Measurements from ENCODE around the gene HADHB. TPM values are rescaled to one million over a fixed set of nuclear protein-coding genes. Genes with fewer than 3 reads are reported as not detected.
A peak's percentile ranks its signal among the peaks of the same experiment; 100 is the strongest.
"Not testable (repeated sequence)": the region's sequence is repeated elsewhere in the genome, so short reads cannot be mapped to it uniquely, and the experiment has no call there.

The HADHB gene
- total RNA-seq, 1 donor from 2014 or later: 1,332 TPM

GRCh38 chr2:26330114-26330549, 85.4 kb downstream of the HADHB start:
- peak; percentile 91 for TF ChIP-seq CTCF (IDR thresholded peaks at IDR 0.05; ENCODE audit: borderline replicate concordance)
- intact Hi-C loops (cut with micrococcal nuclease): no loop called here
- Histone ChIP-seq H3K27me3 (ENCODE audit: low read depth) (no peaks in the 10 kb centered on the region), H3K4me1 (no peaks in the 10 kb centered on the region), H3K4me3 (no peak overlapping the region), H3K36me3 (no peaks in the 10 kb centered on the region), H3K9me3 (replicated peaks) (no peaks in the 10 kb centered on the region), H3K27ac (replicated peaks) (no peak overlapping the region)
- peak; percentile 86 for DNase-seq

GRCh38 chr2:26330604-26331003, 85.9 kb downstream of the HADHB start:
- Histone ChIP-seq H3K4me3 (no peak overlapping the region), H3K27ac (replicated peaks) (no peak overlapping the region), H3K27me3 (ENCODE audit: low read depth) (no peaks in the 10 kb centered on the region), H3K36me3 (no peaks in the 10 kb centered on the region), H3K4me1 (no peaks in the 10 kb centered on the region), H3K9me3 (replicated peaks) (no peaks in the 10 kb centered on the region)
- no peak for DNase-seq
- TF ChIP-seq CTCF (IDR thresholded peaks at IDR 0.05; ENCODE audit: borderline replicate concordance): no peak
- intact Hi-C loops (cut with micrococcal nuclease): no loop called here

GRCh38 chr2:26331321-26331720, 86.6 kb downstream of the HADHB start:
- H3K27me3 ChIP-seq (ENCODE audit: low read depth); DNase-seq; H3K36me3 ChIP-seq; H3K9me3 ChIP-seq (replicated peaks); H3K4me3 ChIP-seq; H3K27ac ChIP-seq (replicated peaks); H3K4me1 ChIP-seq; intact Hi-C loops (cut with micrococcal nuclease): not testable (repeated sequence)

- intact Hi-C loops (cut with micrococcal nuclease): no loop called here
- no peak for TF ChIP-seq CTCF (IDR thresholded peaks at IDR 0.05; ENCODE audit: borderline replicate concordance)
- no peaks in the 10 kb centered on the region for H3K4me1 ChIP-seq
- no peaks in the 10 kb centered on the region for H3K36me3 ChIP-seq
- no peak overlapping the region for H3K4me3 ChIP-seq
- H3K27ac ChIP-seq (replicated peaks): no peak overlapping the region
- no peak for DNase-seq
- H3K9me3 ChIP-seq (replicated peaks): no peaks in the 10 kb centered on the region
- H3K27me3 ChIP-seq (ENCODE audit: low read depth): no peaks in the 10 kb centered on the region
These were observed 88.6 kb downstream of the HADHB start for GRCh38 chr2:26333293-26333692.

DNA sequence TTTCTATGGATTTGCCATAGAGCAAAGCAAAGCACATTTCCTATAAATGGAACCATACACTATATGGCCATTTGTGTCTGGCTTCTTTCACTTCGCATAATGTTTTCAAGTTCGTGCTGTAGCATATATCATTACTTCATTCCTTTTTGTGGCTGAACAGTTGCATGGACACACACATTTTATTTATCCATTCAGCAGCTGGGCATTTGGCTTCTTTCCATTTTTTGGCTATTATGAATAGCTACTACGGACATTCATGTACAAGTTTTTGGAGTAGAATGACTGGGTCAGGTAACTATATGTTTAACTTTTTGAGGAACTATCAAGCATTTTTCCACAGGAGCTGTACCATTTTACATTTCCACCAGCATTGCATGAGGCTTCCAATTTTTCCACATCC, 90.5 kb downstream of the HADHB start:
- intact Hi-C loops (cut with micrococcal nuclease): no loop called here
- Histone ChIP-seq H3K9me3 (replicated peaks) (no peaks in the 10 kb centered on the region), H3K27ac (replicated peaks) (no peak overlapping the region), H3K27me3 (ENCODE audit: low read depth) (no peaks in the 10 kb centered on the region), H3K4me3 (no peak overlapping the region), H3K36me3 (no peaks in the 10 kb centered on the region), H3K4me1 (no peaks in the 10 kb centered on the region)
- no peak for TF ChIP-seq CTCF (IDR thresholded peaks at IDR 0.05; ENCODE audit: borderline replicate concordance)
- no peak for DNase-seq

DNA sequence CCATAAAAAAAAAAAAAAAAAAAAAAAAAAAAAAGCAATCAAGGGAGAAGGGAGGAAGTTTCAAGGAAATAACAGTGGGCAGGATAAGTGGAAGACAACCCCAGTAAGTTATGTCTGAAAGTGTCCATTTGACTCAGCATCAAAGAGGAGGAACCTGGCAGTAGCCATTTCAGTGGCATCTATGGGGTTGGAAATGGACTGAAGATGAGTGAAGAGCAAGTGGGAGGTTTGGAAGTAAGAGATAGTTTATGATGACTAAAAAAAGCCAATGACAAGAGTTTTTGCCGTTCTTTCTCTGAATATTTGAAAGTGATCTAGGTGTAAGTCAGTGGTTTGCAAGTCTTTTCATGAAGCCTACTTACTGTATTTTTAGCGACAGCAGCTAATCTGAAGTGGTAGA, 92.0 kb downstream of the HADHB start:
- no peaks in the 10 kb centered on the region for H3K9me3 ChIP-seq (replicated peaks)
- TF ChIP-seq CTCF (IDR thresholded peaks at IDR 0.05; ENCODE audit: borderline replicate concordance): no peak
- H3K4me3 ChIP-seq: no peak overlapping the region
- H3K27me3 ChIP-seq (ENCODE audit: low read depth): no peaks in the 10 kb centered on the region
- intact Hi-C loops (cut with micrococcal nuclease): no loop called here
- DNase-seq: no peak
- no peak overlapping the region for H3K27ac ChIP-seq (replicated peaks)
- no peaks in the 10 kb centered on the region for H3K36me3 ChIP-seq
- H3K4me1 ChIP-seq: no peaks in the 10 kb centered on the region

Measured in left ventricle myocardium inferior (tissue), 1 donor.